Measurements from ENCODE around the gene AFF3. TPM values are rescaled to one million over a fixed set of nuclear protein-coding genes. Genes with fewer than 3 reads are reported as not detected.
"Not testable (repeated sequence)": the region's sequence is repeated elsewhere in the genome, so short reads cannot be mapped to it uniquely, and the experiment has no call there.

Gene AFF3
- total and polyA plus RNA-seq, 2 of the 8 experiments (the other 6 are each of a cell fraction or from before 2014, with no cell fraction given) = 0.27 to 3.0 TPM

- no peak for TF ChIP-seq CREB1 (IDR thresholded peaks at IDR 0.05)
Observed at GRCh38 chr2:99504844-99505584, 637.4 kb downstream of the AFF3 start (continued).

- H2BK12ac ChIP-seq (ENCODE audit: low read depth, low read length); H3K36me3 ChIP-seq (ENCODE audit: control insufficient read depth in 2 of 4, insufficient read depth in 4 of 4, low read length in 3 of 4); H2AFZ ChIP-seq (ENCODE audit: low read length); H3K27me3 ChIP-seq (replicated peaks in 1 of 4; ENCODE audit: control insufficient read depth in 3 of 4, extremely low read depth in 1 of 4, insufficient read depth in 3 of 4, low read length in 3 of 4); FAIRE-seq; H3K14ac ChIP-seq (ENCODE audit: insufficient read length); H3K9ac ChIP-seq (replicated peaks in 1 of 4; ENCODE audit: extremely low read depth in 1 of 4, low read depth in 3 of 4, low read length in 3 of 4); H3K18ac ChIP-seq (ENCODE audit: extremely low read depth, low read length); POLR2A ChIA-PET (ENCODE audit: partially characterized antibody); H4K8ac ChIP-seq (ENCODE audit: extremely low read depth, insufficient read depth, low read length); H3K27ac ChIP-seq (ENCODE audit: low read depth, low read length); H3K4me1 ChIP-seq (replicated peaks in 1 of 4; ENCODE audit: control insufficient read depth in 3 of 4, insufficient read depth in 4 of 4, low read length in 3 of 4); H3K56ac ChIP-seq (replicated peaks; ENCODE audit: insufficient read length, low read depth, low read length); H3K9me3 ChIP-seq (ENCODE audit: insufficient read depth in 2 of 2, low read depth in 1 of 2, low read length in 1 of 2); H3K79me1 ChIP-seq (ENCODE audit: low read depth, low read length); H3K23ac ChIP-seq (ENCODE audit: insufficient read length); H4K91ac ChIP-seq (replicated peaks; ENCODE audit: insufficient read length, low read length); H4K20me1 ChIP-seq (replicated peaks in 1 of 2; ENCODE audit: control insufficient read depth in 1 of 2, insufficient read depth in 2 of 2, low read length in 2 of 2); H3K23me2 ChIP-seq (ENCODE audit: low read depth, low read length); DNase-seq (ENCODE audit: low read depth in 1 of 2, low spot score in 2 of 2); H2BK20ac ChIP-seq (ENCODE audit: low read length); H3K4me2 ChIP-seq (ENCODE audit: insufficient read depth in 1 of 2, low read depth in 2 of 2, low read length in 2 of 2); H3K4ac ChIP-seq (replicated peaks; ENCODE audit: insufficient read length, low read depth, low read length); H2BK15ac ChIP-seq (ENCODE audit: low read length); H2AK5ac ChIP-seq (ENCODE audit: low read depth, low read length); H3K79me2 ChIP-seq (ENCODE audit: control insufficient read depth in 1 of 2, insufficient read depth in 2 of 2, low read length in 2 of 2); H3K4me3 ChIP-seq (ENCODE audit: extremely low read depth in 1 of 4, insufficient read depth in 2 of 4, low read depth in 3 of 4, low read length in 4 of 4); H4K5ac ChIP-seq (ENCODE audit: insufficient read length, low read depth, low read length); H2BK5ac ChIP-seq (ENCODE audit: low read depth, low read length): not testable (repeated sequence)
- CTCF ChIA-PET (ENCODE audit: partially characterized antibody) = interaction anchor here (1.3 kb wide), 1 partner anchor 155 kb away, joined by 3 read pairs; no protein-coding TSS in a partner anchor
- whole genome bisulfite sequencing, 2 experiments (ENCODE audit: extremely low coverage in 1 of 2, insufficient coverage in 1 of 2, insufficient read length in 1 of 2, insufficient replicate concordance in 2 of 2, low coverage in 1 of 2, low lambda C conversion rate in 2 of 2, missing lambda C conversion rate in 1 of 2) = 88% methylated on average over 8 of the region's 8 CpGs; no CpG with 5 or more reads in 1 of the 2 experiments
- H2BK120ac ChIP-seq (replicated peaks; ENCODE audit: low read depth, low read length) = peak overlapping the region; percentile 54
Observed at GRCh38 chr2:99503662-99504416, 638.6 kb downstream of the AFF3 start.
